MCF 10A (cell line): ENCODE results near the gene CBFA2T3. TPM values are rescaled to one million over a fixed set of nuclear protein-coding genes. Genes with fewer than 3 reads are reported as not detected.

Experiments
- BruUV-seq: library from RNA; stranded (reverse); fragments of 400-500 nt; replicated peaks from 2 replicates; lab custom pipeline; 2021; lab: Mats Ljungman, UMichigan
- CTCF ChIA-PET: fragments of 300-600 bp; sonication (Branson Sonifier 250); formaldehyde crosslinking; extraction: SDS; loops from one replicate; lab custom pipeline; 2021; ENCODE audit warnings: antibody characterized with exemption, inconsistent platforms; lab: Yijun Ruan, JAX
- POLR2A ChIA-PET: fragments of 300-600, 350-650 bp; sonication (Branson Sonifier 250); formaldehyde crosslinking; extraction: SDS; loops from one replicate; lab custom pipeline; 2020; ENCODE audit warnings: antibody characterized with exemption, inconsistent platforms; lab: Yijun Ruan, JAX
- DNase-seq: peaks from one replicate; pipeline ENCODE4 v3.0.0-alpha.2; 2018; ENCODE audit not compliant: unreplicated experiment
- H3K27ac Mint-ChIP-seq: one replicate; pipeline ENCODE4 v1.8.0; 2022; ENCODE audit warnings: mild to moderate bottlenecking, low read depth, mixed read lengths; ENCODE audit not compliant: unreplicated experiment
- H3K27me3 Mint-ChIP-seq: one replicate; pipeline ENCODE4 v1.8.0; 2022; ENCODE audit warnings: mixed read lengths; ENCODE audit not compliant: insufficient read depth, unreplicated experiment
- H3K36me3 Mint-ChIP-seq: one replicate; pipeline ENCODE4 v1.8.0; 2022; ENCODE audit warnings: mild to moderate bottlenecking, moderate library complexity, mixed read lengths; ENCODE audit not compliant: insufficient read depth, unreplicated experiment
- H3K4me1 Mint-ChIP-seq: one replicate; pipeline ENCODE4 v1.8.0; 2022; ENCODE audit warnings: mixed read lengths; ENCODE audit not compliant: insufficient read depth, unreplicated experiment
- H3K4me3 Mint-ChIP-seq: one replicate; pipeline ENCODE4 v1.8.0; 2022; ENCODE audit warnings: mild to moderate bottlenecking, moderate library complexity, mixed read lengths; ENCODE audit not compliant: unreplicated experiment
- H3K9me3 Mint-ChIP-seq: one replicate; pipeline ENCODE4 v1.8.0; 2022; ENCODE audit warnings: mixed read lengths; ENCODE audit not compliant: unreplicated experiment
- CTCF ChIP-seq: fragments of 200-600 bp; IDR thresholded peaks from one replicate; pipeline ENCODE4 v1.8.0; 2022; ENCODE audit warnings: antibody characterized with exemption, mild to moderate bottlenecking; ENCODE audit not compliant: unreplicated experiment
- intact Hi-C: fragments of 100-400 bp; cut with micrococcal nuclease; formaldehyde crosslinking; loops from 2 replicates; pipeline ENCODE4 v1.14.1; 2022
- total RNA-seq: library from RNA; stranded (reverse); gene quantifications from 2 replicates; pipeline ENCODE4 v1.2.3, GENCODE V29; 2022

CBFA2T3 gene
- total RNA-seq, 1 experiment from 2014 or later = not detected

GRCh38 chr16:88883946-88884345, 93.1 kb downstream of the CBFA2T3 start:
- H3K27me3 Mint-ChIP-seq = no peaks in the 10 kb centered on the region
- peaks cover 13% of the 10 kb centered on the region for H3K4me1 Mint-ChIP-seq
- H3K9me3 Mint-ChIP-seq = no peaks in the 10 kb centered on the region
- no peak for DNase-seq
- TF ChIP-seq CTCF = no peak
- ChIA-PET POLR2A (no interaction called here), CTCF (no interaction called here)
- intact Hi-C loops = no loop called here
- H3K27ac Mint-ChIP-seq = no peak overlapping the region
- H3K4me3 Mint-ChIP-seq = no peak overlapping the region
- no TSS peak for BruUV-seq
- H3K36me3 Mint-ChIP-seq = no peaks in the 10 kb centered on the region

GRCh38 chr16:88883117-88883895, 93.7 kb downstream of the CBFA2T3 start:
- CTCF ChIA-PET = no interaction called here
- BruUV-seq = no TSS peak
- Mint-ChIP-seq H3K9me3 (no peaks in the 10 kb centered on the region), H3K36me3 (no peaks in the 10 kb centered on the region), H3K27ac (no peak overlapping the region), H3K4me3 (no peak overlapping the region), H3K27me3 (no peaks in the 10 kb centered on the region), H3K4me1 (peaks cover 13% of the 10 kb centered on the region)
- DNase-seq = no peak
- intact Hi-C loops = no loop called here
- TF ChIP-seq CTCF = no peak
- POLR2A ChIA-PET = no interaction called here

- DNase-seq = no peak
- Mint-ChIP-seq H3K9me3 (no peaks in the 10 kb centered on the region), H3K27ac (no peak overlapping the region), H3K36me3 (no peaks in the 10 kb centered on the region), H3K4me1 (peaks cover 13% of the 10 kb centered on the region), H3K27me3 (peaks cover 7% of the 10 kb centered on the region), H3K4me3 (no peak overlapping the region)
- intact Hi-C loops = no loop called here
- ChIA-PET CTCF (interaction anchor here (1.8 kb wide), 1 partner anchor 25 kb away, joined by 4 read pairs; the partner anchor contains the start of gene TRAPPC2L), POLR2A (no interaction called here)
- TF ChIP-seq CTCF = no peak
- no TSS peak for BruUV-seq
Measured at GRCh38 chr16:88882358-88883030, 94.5 kb downstream of the CBFA2T3 start.

GRCh38 chr16:88881675-88882357, 95.2 kb downstream of the CBFA2T3 start:
- POLR2A ChIA-PET = no interaction called here
- CTCF ChIA-PET = interaction anchor here (0.7 to 1.8 kb wide), 2 partner anchors 25 to 1836 kb away, joined by 3 to 4 read pairs; partner anchors contain the start of gene TRAPPC2L
- Mint-ChIP-seq H3K9me3 (no peaks in the 10 kb centered on the region), H3K27ac (no peak overlapping the region), H3K4me1 (peaks cover 13% of the 10 kb centered on the region), H3K4me3 (no peak overlapping the region), H3K36me3 (no peaks in the 10 kb centered on the region), H3K27me3 (peaks cover 14% of the 10 kb centered on the region)
- TF ChIP-seq CTCF = no peak
- no peak for DNase-seq
- no TSS peak for BruUV-seq
- intact Hi-C loops = no loop called here
